LNCaP clone FGC (cell line): ENCODE measurements around the gene BTAF1.
A peak's percentile ranks its signal among the peaks of the same experiment; 100 is the strongest.

Experiments used
- DNase-seq: peaks from one replicate; pipeline ENCODE4 v3.0.0-alpha.2; 2011; ENCODE audit warnings: low read depth
- H3K4me3 ChIP-seq: 2 replicates; pipeline ENCODE4 v1.5.1; 2011; ENCODE audit warnings: mild to moderate bottlenecking, low read depth, low read length, control low read depth
- CTCF ChIP-seq: IDR thresholded peaks from 2 replicates; pipeline ENCODE4 v1.5.1; 2012; ENCODE audit warnings: mild to moderate bottlenecking; ENCODE audit not compliant: control insufficient read depth, insufficient read depth; ENCODE audit errors: extremely low read depth

Gene BTAF1

GRCh38 chr10:92066386-92066785 lies 142.8 kb downstream of the BTAF1 start:
- TF ChIP-seq CTCF: no peak
- no peak for DNase-seq
- no peak overlapping the region for H3K4me3 ChIP-seq

- no peak for DNase-seq
- H3K4me3 ChIP-seq: no peak overlapping the region
- TF ChIP-seq CTCF: no peak
Observed at GRCh38 chr10:92068900-92069299, 145.3 kb downstream of the BTAF1 start.

- peak; percentile 55 for TF ChIP-seq CTCF
- no peak overlapping the region for H3K4me3 ChIP-seq
- no peak for DNase-seq
Observed at GRCh38 chr10:92074126-92074887, 150.7 kb downstream of the BTAF1 start.

- no peak for TF ChIP-seq CTCF
- H3K4me3 ChIP-seq: no peak overlapping the region
- no peak for DNase-seq
Observed at GRCh38 chr10:92075829-92076228, 152.3 kb downstream of the BTAF1 start.

- TF ChIP-seq CTCF: no peak
- peak; percentile 45 for DNase-seq
- no peak overlapping the region for H3K4me3 ChIP-seq
Observed at GRCh38 chr10:92076722-92077121, 153.2 kb downstream of the BTAF1 start.

- no peak for DNase-seq
- no peak for TF ChIP-seq CTCF
- no peak overlapping the region for H3K4me3 ChIP-seq
Observed at GRCh38 chr10:92079003-92079402, 155.4 kb downstream of the BTAF1 start.
